HG03175 (cell line): ENCODE data around the gene ISCU.
"Not testable (repeated sequence)": the region's sequence is repeated elsewhere in the genome, so short reads cannot be mapped to it uniquely, and the experiment has no call there.

ENCODE experiments used
- ATAC-seq: cut with Tn5 transposase; IDR thresholded peaks from one replicate; pipeline ENCODE4 v1.9.1; 2021; ENCODE audit warnings: mild to moderate bottlenecking, moderate library complexity; ENCODE audit not compliant: unreplicated experiment

ISCU gene

DNA sequence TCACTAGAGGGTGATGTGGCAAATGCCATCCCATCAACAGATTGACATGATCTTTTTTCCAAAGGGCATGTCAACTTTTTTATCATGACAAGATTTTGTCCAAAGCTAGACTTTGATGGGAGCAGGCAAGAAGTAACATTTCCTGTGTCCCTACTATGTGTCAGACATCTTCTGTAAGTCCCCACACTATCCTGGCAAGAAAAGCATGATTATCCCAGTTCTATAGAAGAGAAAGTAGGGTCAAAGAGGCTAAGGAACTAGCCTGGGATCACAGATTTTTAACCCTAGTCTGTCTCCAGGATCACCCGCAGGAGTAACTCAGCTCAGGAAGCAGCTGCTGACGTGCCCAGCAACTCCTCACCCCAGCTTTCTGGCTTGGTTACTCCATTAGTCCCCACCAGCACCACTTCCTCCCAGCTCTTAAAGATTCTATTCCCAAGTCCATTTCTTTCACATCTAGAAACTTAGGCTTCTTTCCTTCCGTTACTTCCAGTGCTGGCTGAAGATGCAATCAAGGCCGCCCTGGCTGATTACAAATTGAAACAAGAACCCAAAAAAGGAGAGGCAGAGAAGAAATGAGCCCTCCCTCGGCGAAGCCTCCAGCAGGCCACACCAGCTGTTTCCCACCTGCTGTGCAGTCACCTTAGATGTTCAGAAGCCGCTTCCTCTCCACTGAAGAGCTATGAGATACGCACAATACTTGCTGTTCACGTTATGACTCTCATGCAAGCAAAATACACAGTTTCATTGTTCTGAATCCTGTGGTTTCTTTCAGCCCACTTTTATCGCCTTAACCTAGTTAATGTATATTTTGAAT lies 6.2 kb downstream of the ISCU start:
- peak; percentile 88 for ATAC-seq

DNA sequence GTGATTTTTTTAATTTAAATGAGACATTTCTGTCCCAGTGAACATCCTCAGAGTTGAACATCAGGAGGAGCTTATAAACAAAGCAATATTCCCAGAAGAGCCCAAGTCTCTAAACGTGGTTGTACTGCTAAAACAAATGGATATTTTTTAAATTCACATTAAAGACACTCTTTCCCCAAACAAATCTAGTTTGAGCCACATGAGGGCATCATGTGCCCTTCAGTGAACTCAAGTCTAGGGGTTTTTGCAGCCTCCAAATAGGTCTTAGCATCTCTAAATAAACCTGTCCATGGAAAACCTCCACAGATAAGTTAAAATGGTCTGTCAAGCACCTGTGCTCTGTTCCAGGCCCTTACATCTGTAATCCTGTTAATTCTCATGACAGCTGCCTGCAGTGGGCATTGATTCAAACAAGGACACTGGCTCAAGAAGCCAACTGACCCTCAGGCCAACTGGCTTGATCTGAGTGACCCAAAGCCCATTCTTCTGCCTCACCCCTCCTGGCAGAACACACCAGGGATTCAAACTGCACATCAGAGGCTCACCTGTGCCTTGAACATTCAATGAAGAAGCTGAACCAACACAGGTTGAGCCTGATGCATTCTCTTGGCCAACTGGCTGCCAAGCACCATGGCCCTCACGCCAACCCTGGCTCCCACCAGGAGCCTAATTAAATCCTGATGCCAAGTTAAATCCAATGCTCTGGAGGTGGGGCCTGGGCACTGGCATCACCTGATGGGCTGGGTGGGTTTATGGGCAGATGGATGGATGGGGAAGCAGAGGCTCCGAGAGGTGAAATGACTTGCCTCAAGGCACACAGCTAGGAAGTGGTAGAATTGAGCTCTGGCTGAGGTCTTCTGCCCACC lies 8.6 kb downstream of the ISCU start:
- no peak for ATAC-seq

DNA sequence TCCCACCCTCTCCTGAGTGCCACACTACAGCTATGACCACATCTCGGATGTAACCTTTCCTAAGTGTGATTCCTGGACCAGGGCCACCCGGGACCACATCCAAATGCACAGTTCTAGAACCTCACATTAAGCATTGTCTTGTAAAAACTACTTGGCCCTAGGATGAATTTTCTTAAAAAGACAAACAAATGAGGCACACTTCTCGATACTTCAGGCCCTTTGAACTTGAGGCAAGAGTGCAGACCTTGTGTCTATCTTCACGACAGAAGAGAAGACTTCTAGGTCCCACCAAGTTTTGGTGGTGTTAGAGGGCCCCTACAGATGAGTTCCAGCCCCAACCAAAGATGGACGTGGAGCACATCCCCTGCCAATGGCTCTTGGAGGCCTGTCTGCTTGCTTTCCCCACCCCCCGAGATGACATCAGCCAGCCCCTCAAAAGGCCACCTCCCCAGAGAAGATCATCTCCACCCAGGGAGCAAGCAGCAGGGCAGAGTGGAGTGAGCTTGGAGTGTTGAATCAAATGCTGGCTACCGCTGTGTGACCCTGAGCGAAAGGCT lies 9.3 kb downstream of the ISCU start:
- ATAC-seq: no peak

DNA sequence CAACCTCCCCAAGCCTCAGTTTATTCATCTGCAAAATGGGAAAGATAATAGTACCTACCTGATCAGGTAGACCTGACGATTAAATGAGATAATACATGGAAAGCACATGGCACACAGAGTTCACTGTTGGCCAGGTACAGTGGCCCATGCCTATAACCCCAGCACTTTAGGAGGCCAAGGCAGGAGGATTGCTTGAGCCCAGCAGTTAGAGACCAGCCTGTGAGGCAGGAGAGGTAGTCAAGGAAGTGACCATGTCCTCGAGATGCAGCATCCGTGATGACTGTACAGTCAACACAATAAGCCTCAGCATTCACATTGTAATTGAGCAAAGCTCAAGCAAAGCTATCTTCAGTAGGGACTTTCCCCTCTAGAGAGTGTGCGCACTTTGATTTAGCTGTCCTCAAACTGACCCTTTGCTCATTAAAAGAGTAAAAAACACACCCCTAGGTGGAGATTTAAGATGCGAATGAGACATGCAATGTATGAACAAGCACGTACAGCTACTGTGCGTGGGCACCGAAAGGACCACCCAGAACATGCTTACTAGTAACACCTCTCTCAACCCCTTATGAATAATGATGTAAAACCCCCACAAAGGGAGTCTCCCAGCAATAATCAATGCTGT lies 9.9 kb downstream of the ISCU start:
- ATAC-seq: no peak

DNA sequence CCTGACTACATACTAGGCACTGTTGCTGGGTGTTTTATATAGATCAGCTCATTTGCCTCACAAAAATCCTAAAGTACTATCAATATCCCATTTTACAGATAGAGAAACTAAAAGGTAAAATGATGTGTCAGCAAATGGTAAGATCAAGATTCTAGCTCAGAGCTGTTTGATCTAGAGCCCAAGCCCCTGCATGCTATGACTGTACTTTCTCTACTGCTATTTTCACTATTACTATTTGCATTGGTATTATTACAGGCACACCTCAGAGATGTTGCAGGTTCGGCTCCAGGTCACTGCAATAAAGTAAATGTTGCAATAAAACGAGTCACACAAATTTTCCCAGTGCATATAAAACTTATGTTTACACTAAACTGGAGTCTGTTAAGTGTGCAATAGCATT lies 10.9 kb downstream of the ISCU start:
- ATAC-seq: no peak

DNA sequence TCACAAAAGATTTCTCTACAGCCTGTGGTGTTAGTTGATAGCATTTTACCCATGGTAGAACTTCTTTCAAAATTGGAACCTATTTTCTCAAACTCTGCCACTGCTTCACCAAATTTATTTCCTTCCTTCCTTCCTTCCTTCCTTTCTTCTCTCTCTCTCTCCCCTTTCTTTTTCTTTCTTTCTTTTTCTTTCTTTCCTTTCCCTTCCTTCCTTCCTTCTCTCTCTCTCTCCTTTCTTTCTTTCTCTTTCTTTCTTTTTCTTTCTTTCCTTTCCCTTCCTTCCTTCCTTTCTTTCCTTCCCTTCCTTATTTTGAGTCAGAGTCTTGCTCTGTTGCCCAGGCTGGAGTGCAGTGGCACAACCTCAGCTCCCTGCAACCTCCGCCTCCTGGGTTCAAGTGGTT lies 11.9 kb downstream of the ISCU start:
- not testable (repeated sequence) for ATAC-seq

DNA sequence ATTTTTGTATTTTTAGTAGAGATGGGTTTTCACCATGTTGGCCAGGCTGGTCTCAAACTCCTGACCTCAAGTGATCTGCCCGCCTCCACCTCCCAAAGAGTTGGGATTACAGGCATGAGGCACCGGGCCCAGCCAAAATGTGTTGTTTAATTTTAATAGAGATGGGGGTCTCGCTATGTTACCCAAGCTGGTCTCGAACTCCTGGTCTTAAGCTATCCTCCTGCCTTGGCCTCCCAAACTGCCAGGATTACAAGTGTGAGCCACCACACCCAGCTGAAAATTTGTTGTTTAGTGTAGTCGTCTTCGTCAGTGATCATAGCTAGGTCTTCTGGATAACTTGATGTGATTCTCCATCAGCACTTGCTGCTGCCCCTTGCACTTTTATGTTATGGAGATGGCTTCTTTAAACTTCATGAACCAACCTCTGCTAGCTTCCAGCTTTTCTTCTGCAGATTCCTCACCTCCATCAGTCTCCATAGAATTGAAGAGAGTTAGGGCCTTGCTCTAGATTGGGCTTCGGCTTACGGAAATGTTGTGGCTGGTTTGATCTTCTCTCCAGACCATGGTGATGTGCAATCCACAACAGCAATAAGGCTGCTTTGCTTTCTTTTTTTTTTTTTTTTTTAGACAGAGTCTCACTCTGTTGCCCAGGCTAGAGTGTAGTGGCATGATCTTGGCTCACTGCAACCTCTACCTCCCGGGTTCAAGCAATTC lies 13.0 kb downstream of the ISCU start:
- no peak for ATAC-seq

DNA sequence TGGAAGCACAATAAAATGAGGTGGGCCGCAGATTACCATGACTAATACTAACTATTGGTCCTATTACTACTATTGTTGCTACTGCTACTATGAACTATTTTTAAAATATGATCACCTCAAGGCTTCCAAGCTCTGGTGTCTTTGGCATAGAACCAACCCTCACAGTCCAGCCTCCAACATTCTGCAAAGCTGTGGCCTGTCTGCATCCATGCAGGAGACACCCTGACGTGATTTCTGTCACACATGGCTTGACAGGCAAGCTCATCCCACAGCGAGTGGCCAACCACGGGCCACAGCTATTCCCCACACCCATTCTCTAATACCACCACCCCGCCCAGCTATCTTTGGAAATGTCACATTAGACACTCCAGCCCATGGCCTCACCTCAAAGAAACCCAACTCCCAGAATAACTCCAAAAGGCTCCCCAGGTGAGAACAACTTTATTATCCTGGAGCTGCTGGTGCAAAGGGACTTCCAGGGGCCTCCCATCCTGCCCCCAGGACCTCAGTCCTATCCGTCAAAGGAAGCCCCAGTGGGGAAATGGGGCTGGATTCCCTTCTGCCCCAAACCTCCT lies 14.4 kb downstream of the ISCU start:
- ATAC-seq: no peak

DNA sequence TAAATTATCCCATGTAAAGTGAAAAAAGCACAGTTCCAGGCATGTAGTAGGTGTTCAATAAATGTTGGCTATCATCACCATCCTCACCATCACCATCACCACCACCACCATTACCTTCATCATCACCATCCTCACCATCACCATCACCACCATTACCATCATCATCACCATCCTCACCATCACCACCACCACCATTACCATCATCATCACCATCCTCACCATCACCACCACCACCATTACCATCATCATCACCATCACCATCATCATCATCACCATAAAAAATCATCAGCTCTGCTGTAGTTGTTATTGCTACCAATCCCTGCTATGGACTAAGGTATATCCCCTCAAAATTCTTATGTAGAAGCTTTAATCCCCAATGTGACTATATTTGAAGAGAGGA lies 15.1 kb downstream of the ISCU start:
- ATAC-seq: no peak

DNA sequence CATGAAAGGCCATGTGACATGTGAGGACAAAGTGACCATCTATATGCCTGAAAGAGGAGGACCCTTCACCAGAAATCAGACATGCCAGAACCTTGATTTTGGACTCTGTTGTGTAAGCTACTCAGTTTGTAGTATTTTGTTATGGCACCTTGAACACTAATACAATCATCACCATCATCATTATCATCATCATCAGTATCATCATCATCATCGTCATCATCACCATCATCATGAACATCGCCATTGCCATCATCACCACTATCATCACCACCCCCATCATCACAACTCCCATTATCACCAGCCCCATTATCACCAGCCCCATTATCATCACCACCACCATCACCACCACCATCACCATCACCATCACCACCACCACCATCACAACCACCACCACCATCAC lies 15.9 kb downstream of the ISCU start:
- no peak for ATAC-seq

DNA sequence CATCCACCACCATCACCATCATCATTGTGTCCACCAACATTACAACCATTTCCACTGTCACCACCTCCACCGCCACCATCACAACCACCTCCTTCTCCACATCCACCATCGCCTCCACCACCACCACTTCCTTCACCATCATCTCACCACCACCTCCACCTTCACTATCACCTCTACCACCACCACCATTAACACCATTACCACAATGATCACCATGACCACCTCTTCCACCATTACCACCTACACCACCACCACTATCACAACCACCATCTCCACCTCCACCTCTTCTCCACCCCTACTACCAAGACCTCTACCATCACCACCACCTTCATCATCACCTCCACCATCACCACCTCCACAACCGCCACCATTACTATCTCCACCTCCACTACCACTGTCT lies 16.4 kb downstream of the ISCU start:
- ATAC-seq: no peak

DNA sequence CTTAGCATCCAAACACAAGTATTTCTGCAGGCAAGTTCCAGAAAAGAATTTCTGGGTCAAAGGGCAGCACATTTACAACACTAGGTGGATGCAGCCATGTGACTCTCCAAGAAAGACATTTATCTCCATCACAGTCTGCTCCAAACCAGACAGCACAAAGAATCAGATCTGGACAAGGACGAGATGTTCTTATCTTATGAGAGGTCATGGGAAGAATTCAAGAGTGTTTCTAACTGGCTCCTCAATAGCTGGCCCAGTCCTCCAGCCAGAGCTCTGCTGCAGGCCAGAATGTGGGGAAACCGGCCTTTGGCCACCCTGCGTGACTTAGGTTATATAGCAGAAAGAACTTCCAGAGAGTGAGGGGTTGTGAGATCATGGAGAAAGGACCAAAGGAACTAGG lies 18.1 kb downstream of the ISCU start:
- no peak for ATAC-seq

DNA sequence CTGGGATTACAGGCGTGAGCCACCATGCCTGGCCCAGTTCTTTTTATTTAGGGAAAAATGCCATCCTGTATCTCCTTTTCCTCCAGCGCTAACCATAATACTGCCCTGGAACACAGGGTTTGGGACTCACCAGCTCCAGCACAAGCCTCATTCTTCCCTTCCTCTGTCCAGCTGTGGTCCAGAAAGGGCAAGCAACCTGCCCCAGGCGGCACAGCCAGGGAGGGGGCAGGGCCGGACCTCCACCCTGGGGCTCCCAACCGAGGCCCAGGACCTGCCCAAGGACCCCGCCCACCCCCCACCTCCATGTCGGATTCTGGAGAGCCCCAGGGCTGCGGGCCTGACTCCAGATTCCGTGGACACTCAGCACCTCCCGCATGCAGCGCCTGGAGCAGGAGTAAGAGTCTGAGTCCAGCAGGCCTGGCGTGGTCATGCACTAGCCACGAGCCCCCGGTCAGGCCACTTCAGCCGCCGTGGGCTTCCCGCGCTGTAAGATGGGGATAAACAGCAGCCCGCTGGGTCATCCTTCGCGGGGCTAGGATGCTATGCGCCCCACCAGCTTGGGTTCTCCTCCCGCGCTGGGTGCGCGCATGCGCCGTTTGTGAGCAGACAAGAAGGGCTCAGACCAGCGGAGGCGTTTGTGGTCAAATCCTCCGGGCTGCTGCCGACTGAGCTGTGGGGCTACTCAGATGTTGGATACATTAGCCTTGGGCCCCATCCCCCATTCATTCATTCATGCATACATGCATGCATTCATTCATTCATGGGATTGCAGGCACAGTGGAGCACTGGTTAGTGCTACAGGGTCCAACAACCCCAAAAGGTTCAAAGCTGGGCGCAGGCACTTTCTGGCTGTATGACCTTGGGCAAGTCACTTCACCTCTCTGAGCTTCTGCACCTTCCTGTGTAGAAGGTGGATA lies 19.2 kb downstream of the ISCU start:
- no peak for ATAC-seq

DNA sequence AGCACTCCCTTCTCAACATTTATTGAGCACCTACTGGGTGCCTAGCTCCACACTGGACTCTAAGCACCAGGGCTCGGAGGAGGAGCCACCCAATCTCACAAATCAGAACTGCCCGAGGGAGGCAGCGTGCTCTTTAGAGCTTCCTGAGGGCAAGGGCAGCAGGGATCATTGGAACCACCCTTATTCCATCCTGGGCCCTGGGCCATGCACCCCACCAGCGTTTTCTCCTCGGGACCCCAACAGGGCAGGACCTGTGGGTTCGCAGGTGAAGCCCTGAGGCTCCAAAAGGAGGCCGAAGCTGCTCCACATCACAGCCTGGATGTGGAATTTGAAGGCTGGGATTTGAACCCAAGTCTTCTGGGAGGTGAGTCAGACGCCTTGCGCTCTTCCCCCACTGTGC lies 20.1 kb downstream of the ISCU start:
- ATAC-seq: no peak

DNA sequence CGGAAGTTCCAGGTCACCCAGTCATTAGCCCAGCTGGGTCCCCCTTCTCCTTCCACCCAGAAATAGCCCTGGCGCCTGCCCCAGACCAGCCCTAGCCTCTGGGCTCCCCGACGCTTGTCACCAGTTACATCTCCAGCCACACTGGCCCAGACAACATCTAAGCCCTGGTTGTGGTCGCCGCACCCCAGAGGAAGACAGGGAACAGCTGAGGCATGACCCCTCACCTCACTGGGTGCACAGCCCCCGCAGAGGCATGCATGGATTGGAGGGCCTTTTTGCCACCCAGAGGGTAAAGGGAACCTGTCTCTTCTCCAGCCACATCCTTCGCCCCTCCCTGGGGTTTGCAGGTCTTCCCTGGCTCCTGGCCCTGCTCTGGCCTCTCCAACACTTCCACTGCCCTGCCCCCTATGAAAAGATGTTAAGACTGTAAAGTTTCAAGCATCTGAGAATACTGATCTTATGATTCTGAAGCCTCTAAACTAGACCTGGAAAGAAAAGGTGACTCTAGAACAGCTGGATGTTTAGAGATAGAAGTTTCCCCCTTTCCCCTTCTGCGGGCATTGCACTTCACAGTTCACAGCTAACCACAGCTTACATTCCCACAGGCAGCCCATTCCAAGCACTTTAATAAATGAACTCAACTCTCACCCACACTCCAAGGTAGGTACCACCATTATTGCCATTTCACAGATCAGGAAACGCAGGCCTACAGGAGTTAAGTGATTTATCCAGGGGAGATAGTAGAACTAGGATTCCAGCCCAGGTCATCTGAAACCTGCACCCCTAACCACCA lies 20.8 kb downstream of the ISCU start:
- no peak for ATAC-seq

DNA sequence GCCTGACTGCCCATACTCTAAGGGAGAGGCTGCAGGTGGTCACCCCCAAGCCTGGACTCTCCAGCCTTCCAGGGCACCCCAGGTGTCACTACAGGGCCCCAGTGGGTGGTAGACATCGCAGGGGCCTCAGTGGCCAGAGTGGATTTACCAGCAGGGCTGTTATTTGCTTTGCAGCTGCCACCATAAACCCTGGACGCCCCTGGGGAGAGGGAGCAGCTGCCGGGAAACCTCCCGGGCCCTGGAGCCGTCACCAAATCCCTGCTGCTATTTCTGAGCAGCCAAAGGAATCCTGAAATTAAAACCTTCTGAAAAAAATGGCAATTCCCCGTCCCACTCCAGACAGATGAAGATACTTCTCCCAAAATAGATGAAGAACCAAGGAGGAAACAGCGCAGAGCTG lies 21.6 kb downstream of the ISCU start:
- no peak for ATAC-seq

DNA sequence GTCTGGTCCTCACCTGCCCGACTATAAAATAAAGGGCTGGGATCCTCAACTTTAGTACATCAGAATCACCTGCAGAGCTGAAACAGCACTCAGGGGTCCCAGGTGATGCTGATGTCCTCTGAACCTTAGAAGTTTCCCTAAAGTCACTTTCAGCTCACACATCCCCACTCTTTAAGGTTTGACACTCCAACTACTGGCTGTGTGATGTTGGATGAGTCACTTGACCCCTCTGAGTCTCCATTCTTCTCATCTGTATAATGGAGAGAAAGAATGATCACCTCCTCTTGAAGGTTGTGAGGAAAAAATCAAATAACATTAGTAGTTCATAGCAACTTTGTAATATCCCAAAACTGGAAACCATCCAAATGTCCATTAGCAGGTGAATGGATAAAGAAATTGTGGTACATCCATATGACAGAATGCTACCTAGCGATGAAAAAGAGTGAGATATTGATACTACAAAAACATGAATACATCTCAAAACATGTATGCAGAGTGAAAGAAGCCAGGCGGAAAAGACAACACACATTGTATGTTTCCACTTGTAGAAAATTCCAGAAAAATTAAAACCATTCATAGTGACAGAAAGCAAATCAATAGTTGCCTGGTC lies 22.2 kb downstream of the ISCU start:
- ATAC-seq: no peak

DNA sequence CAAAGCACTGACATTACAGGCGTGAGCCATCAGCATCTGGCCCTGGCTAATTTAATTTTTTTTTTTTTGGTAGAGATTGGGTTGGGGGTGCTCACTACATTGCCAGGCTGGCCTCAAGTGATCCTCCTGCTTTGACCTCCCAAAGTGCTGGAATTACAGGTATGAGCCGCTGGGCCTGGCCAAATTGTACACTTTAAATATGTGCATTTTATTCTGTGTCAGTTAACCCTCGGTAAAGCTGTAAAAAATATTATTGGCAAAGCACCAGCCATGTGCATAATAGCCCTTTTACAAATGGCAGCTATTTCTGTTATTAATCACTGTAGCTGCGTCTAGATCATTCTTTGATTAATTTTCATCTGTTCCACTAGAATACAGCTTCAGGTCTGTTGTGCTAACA lies 23.5 kb downstream of the ISCU start:
- no peak for ATAC-seq
